ENCODE measurements around the gene ARAP1.
A peak's percentile ranks its signal among the peaks of the same experiment; 100 is the strongest.

Gene ARAP1

DNA sequence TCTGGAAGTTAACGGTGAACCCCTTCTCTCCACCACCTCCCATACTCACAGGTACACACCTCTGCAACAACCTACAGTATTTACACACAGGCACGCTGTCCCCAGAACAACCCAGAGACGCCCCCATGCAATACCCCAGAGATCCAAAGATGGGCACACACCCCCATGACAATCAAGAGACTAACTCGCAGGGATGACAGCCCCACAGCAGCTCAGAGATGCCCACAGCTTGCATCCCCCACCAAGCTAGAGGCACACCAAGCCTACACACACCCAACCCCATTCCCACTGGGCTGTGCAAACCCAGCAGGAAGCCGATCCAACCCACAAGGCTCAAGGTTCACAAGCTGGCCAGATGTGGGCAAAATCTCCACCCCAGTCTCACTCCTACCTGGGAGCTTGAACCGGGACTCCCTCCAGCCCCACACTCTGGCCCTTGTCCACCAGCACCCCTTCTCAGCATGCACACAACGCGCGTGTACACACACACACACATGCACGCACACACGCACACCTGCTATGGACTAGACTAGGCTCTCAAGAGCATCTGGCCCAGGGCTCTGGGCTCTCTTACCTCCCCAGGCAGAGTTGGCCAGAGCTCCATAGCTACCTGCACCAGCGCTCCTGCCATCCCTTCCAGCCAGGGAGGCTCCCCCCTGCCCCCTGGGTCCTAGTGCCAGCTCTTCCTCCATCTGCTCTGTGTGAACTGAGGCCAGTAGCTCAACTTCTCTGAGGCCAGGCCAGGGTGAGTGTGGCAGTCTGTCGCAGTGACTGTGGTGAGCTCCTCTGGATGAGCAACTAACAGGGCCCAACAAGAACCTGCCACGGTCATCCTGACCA lies 30.1 kb upstream of the ARAP1 start:
- no peak for TF ChIP-seq GABPA (IDR thresholded peaks at IDR 0.05; ENCODE audit: low read depth)
- TF ChIP-seq POLR2AphosphoS5 (IDR thresholded peaks at IDR 0.05; ENCODE audit: low read depth): no peak
- no peak for TF ChIP-seq SPI1 (IDR thresholded peaks at IDR 0.05; ENCODE audit: borderline replicate concordance, low read depth)
- TF ChIP-seq, protein P1, sequence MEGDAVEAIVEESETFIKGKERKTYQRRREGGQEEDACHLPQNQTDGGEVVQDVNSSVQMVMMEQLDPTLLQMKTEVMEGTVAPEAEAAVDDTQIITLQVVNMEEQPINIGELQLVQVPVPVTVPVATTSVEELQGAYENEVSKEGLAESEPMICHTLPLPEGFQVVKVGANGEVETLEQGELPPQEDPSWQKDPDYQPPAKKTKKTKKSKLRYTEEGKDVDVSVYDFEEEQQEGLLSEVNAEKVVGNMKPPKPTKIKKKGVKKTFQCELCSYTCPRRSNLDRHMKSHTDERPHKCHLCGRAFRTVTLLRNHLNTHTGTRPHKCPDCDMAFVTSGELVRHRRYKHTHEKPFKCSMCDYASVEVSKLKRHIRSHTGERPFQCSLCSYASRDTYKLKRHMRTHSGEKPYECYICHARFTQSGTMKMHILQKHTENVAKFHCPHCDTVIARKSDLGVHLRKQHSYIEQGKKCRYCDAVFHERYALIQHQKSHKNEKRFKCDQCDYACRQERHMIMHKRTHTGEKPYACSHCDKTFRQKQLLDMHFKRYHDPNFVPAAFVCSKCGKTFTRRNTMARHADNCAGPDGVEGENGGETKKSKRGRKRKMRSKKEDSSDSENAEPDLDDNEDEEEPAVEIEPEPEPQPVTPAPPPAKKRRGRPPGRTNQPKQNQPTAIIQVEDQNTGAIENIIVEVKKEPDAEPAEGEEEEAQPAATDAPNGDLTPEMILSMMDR (IDR thresholded peaks at IDR 0.05; ENCODE audit: insufficient read depth, low read length): no peak
- TF ChIP-seq REST (IDR thresholded peaks at IDR 0.05; ENCODE audit: insufficient replicate concordance, low read depth): no peak
- peak overlapping the region; percentile 31 for H3K4me3 ChIP-seq (replicated peaks; ENCODE audit: insufficient read depth, low read length)
- H3K27ac ChIP-seq (replicated peaks): no peak overlapping the region
- H3K27me3 ChIP-seq (ENCODE audit: insufficient read depth, poor library complexity, severe bottlenecking): peaks cover 5% of the 10 kb centered on the region
- no peak for DNase-seq (ENCODE audit: low read depth in 1 of 2, low spot score in 1 of 2)

DNA sequence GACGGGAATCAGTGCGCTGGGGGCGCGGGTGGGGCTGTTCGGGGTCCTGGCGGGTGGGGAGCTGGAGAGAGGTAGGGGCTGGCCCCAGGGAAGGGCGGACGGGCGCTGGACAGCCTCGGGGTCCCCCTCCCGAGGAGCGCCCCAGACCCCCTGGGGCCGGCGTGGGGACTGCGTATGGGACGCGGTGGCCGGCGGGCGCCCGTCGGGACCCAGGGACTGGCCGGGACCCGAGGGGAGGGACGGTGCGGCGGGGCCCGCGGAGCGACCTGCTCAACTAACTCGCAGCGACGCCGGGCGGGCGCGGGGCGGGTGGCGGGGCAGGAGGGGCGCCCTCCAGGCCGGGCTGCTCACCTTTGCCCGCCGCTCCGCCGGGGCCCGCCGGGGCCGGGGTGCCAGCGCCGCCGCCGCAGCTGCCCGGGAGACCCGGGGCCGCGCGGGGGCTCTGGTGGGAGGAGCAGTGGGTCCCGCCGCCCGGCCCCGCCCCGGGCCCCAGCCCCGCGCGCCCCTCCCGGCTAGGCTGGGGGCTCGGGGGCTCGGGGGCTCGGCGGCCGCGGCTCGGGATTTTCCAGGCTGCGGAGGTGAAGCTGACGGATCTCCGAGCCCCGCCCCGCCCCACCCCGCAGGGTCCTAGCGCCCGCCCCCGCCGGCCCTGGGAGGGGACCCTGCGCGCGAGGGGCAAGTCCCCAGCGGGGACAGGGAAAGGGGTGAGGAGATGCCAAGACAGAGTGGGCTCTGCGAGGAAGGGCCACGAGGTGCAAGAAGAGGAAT lies 29.3 kb upstream of the ARAP1 start:
- Histone ChIP-seq H3K27me3 (ENCODE audit: insufficient read depth, poor library complexity, severe bottlenecking) (peaks cover 5% of the 10 kb centered on the region), H3K4me3 (replicated peaks; ENCODE audit: insufficient read depth, low read length) (peak overlapping the region; percentile 31), H3K27ac (replicated peaks) (no peak overlapping the region)
- no peak for TF ChIP-seq POLR2AphosphoS5 (IDR thresholded peaks at IDR 0.05; ENCODE audit: low read depth)
- TF ChIP-seq REST (IDR thresholded peaks at IDR 0.05; ENCODE audit: insufficient replicate concordance, low read depth): no peak
- no peak for TF ChIP-seq SPI1 (IDR thresholded peaks at IDR 0.05; ENCODE audit: borderline replicate concordance, low read depth)
- no peak for TF ChIP-seq GABPA (IDR thresholded peaks at IDR 0.05; ENCODE audit: low read depth)
- TF ChIP-seq, protein P1 (IDR thresholded peaks at IDR 0.05; ENCODE audit: insufficient read depth, low read length): no peak
- DNase-seq (ENCODE audit: low read depth in 1 of 2, low spot score in 1 of 2): no peak

DNA sequence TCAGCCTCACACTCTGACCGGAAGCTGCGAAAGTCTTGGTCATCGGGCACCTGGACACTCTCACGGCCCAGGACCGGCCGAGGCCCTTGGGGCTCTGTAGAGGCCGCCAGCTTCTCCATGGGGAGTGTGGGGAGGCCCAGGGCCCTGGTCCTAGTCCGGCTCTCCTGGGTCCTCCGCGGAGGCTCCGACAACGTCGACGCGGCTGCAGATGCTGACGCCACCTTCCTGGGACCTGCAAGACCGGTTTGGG lies 28.8 kb upstream of the ARAP1 start:
- no peak for TF ChIP-seq POLR2AphosphoS5 (IDR thresholded peaks at IDR 0.05; ENCODE audit: low read depth)
- TF ChIP-seq, protein P1 (IDR thresholded peaks at IDR 0.05; ENCODE audit: insufficient read depth, low read length): no peak
- TF ChIP-seq GABPA (IDR thresholded peaks at IDR 0.05; ENCODE audit: low read depth): no peak
- no peak for TF ChIP-seq SPI1 (IDR thresholded peaks at IDR 0.05; ENCODE audit: borderline replicate concordance, low read depth)
- no peak for TF ChIP-seq REST (IDR thresholded peaks at IDR 0.05; ENCODE audit: insufficient replicate concordance, low read depth)
- Histone ChIP-seq H3K4me3 (replicated peaks; ENCODE audit: insufficient read depth, low read length) (peak overlapping the region; percentile 31), H3K27me3 (ENCODE audit: insufficient read depth, poor library complexity, severe bottlenecking) (peaks cover 5% of the 10 kb centered on the region), H3K27ac (replicated peaks) (no peak overlapping the region)
- DNase-seq (ENCODE audit: low read depth in 1 of 2, low spot score in 1 of 2): no peak
